Mammary epithelial cell (primary cell): ENCODE measurements around the gene NCKAP5.

Experiments used
- CTCF ChIP-seq, 2 donors: IDR thresholded peaks in 1 of 2; conservative IDR thresholded peaks in 1 of 2; 2 replicates each; pipeline ENCODE4 v1.5.1; 2011 to 2012; ENCODE audit warnings: inconsistent platforms in 2 of 2, low read length in 2 of 2, mild to moderate bottlenecking in 2 of 2, control low read depth in 1 of 2, low read depth in 1 of 2; ENCODE audit not compliant: insufficient read depth in 1 of 2; ENCODE audit errors: extremely low read depth in 1 of 2
- EZH2 ChIP-seq: IDR thresholded peaks from 2 replicates; pipeline ENCODE4 v1.6.1; 2012; ENCODE audit warnings: low read length, inconsistent platforms, borderline replicate concordance

- TF ChIP-seq CTCF (conservative IDR thresholded peaks at IDR 0.05 in 1 of 2, IDR thresholded peaks at IDR 0.05 in 1 of 2; ENCODE audit: extremely low read depth in 1 of 2, insufficient read depth in 1 of 2, low read depth in 1 of 2, low read length in 2 of 2) (no peak), EZH2 (no peak)
Observed at GRCh38 chr2:133576714-133577113, 8.5 kb upstream of the NCKAP5 start.
